HL-60 (cell line): ENCODE data around the gene DTL.

Experiments used
- GABPA ChIP-seq: IDR thresholded peaks from 2 replicates; pipeline ENCODE4 v1.6.1; 2012; ENCODE audit warnings: low read depth
- POLR2AphosphoS5 ChIP-seq: IDR thresholded peaks from 2 replicates; pipeline ENCODE4 v1.6.1; 2012; ENCODE audit warnings: low read depth
- SPI1 ChIP-seq: IDR thresholded peaks from 2 replicates; pipeline ENCODE4 v1.6.1; 2012; ENCODE audit warnings: low read depth, mild to moderate bottlenecking, borderline replicate concordance
- TF ChIP-seq, protein P1 (sequence below): IDR thresholded peaks from one replicate; pipeline ENCODE4 v1.5.1; 2011; ENCODE audit warnings: low read length, control low read depth, inconsistent platforms; ENCODE audit not compliant: insufficient read depth
- TF ChIP-seq, protein P2 (sequence below): IDR thresholded peaks from 2 replicates; pipeline ENCODE4 v1.6.1; 2012; ENCODE audit warnings: low read depth; ENCODE audit not compliant: insufficient replicate concordance

GRCh38 chr1:212138457-212138856 is 102.9 kb downstream of the DTL start:
- TF ChIP-seq, protein P1, sequence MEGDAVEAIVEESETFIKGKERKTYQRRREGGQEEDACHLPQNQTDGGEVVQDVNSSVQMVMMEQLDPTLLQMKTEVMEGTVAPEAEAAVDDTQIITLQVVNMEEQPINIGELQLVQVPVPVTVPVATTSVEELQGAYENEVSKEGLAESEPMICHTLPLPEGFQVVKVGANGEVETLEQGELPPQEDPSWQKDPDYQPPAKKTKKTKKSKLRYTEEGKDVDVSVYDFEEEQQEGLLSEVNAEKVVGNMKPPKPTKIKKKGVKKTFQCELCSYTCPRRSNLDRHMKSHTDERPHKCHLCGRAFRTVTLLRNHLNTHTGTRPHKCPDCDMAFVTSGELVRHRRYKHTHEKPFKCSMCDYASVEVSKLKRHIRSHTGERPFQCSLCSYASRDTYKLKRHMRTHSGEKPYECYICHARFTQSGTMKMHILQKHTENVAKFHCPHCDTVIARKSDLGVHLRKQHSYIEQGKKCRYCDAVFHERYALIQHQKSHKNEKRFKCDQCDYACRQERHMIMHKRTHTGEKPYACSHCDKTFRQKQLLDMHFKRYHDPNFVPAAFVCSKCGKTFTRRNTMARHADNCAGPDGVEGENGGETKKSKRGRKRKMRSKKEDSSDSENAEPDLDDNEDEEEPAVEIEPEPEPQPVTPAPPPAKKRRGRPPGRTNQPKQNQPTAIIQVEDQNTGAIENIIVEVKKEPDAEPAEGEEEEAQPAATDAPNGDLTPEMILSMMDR = no peak
- TF ChIP-seq POLR2AphosphoS5 = no peak
- TF ChIP-seq, protein P2, sequence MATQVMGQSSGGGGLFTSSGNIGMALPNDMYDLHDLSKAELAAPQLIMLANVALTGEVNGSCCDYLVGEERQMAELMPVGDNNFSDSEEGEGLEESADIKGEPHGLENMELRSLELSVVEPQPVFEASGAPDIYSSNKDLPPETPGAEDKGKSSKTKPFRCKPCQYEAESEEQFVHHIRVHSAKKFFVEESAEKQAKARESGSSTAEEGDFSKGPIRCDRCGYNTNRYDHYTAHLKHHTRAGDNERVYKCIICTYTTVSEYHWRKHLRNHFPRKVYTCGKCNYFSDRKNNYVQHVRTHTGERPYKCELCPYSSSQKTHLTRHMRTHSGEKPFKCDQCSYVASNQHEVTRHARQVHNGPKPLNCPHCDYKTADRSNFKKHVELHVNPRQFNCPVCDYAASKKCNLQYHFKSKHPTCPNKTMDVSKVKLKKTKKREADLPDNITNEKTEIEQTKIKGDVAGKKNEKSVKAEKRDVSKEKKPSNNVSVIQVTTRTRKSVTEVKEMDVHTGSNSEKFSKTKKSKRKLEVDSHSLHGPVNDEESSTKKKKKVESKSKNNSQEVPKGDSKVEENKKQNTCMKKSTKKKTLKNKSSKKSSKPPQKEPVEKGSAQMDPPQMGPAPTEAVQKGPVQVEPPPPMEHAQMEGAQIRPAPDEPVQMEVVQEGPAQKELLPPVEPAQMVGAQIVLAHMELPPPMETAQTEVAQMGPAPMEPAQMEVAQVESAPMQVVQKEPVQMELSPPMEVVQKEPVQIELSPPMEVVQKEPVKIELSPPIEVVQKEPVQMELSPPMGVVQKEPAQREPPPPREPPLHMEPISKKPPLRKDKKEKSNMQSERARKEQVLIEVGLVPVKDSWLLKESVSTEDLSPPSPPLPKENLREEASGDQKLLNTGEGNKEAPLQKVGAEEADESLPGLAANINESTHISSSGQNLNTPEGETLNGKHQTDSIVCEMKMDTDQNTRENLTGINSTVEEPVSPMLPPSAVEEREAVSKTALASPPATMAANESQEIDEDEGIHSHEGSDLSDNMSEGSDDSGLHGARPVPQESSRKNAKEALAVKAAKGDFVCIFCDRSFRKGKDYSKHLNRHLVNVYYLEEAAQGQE = no peak
- TF ChIP-seq SPI1 = no peak
- TF ChIP-seq GABPA = no peak
